ENCODE measurements around the gene ARHGAP6.

The ARHGAP6 gene

GRCh38 chrX:11298600-11298999 is 367.1 kb downstream of the ARHGAP6 start:
- peaks cover 7% of the 10 kb centered on the region for H3K27me3 ChIP-seq (ENCODE audit: insufficient read depth, poor library complexity, severe bottlenecking)
- H3K4me3 ChIP-seq (replicated peaks; ENCODE audit: insufficient read depth, low read length) = no peak overlapping the region
- H3K27ac ChIP-seq (replicated peaks) = no peak overlapping the region
- no peak for DNase-seq (ENCODE audit: low read depth in 1 of 2, low spot score in 1 of 2)
- TF ChIP-seq CTCF (IDR thresholded peaks at IDR 0.05; ENCODE audit: insufficient read depth, low read length) (no peak), SPI1 (IDR thresholded peaks at IDR 0.05; ENCODE audit: borderline replicate concordance, low read depth) (no peak), GABPA (IDR thresholded peaks at IDR 0.05; ENCODE audit: low read depth) (no peak)

GRCh38 chrX:11296051-11296450 is 369.7 kb downstream of the ARHGAP6 start:
- Histone ChIP-seq H3K27ac (replicated peaks) (no peak overlapping the region), H3K27me3 (ENCODE audit: insufficient read depth, poor library complexity, severe bottlenecking) (peaks cover 7% of the 10 kb centered on the region), H3K4me3 (replicated peaks; ENCODE audit: insufficient read depth, low read length) (no peak overlapping the region)
- no peak for DNase-seq (ENCODE audit: low read depth in 1 of 2, low spot score in 1 of 2)
- TF ChIP-seq REST (IDR thresholded peaks at IDR 0.05; ENCODE audit: insufficient replicate concordance, low read depth) = no peak
- no peak for TF ChIP-seq GABPA (IDR thresholded peaks at IDR 0.05; ENCODE audit: low read depth)
- no peak for TF ChIP-seq POLR2AphosphoS5 (IDR thresholded peaks at IDR 0.05; ENCODE audit: low read depth)
- TF ChIP-seq CTCF (IDR thresholded peaks at IDR 0.05; ENCODE audit: insufficient read depth, low read length) = no peak
- no peak for TF ChIP-seq SPI1 (IDR thresholded peaks at IDR 0.05; ENCODE audit: borderline replicate concordance, low read depth)

GRCh38 chrX:11293113-11293512 is 372.6 kb downstream of the ARHGAP6 start, which contains the start of gene AMELX:
TSS of gene AMELX (plus strand) at chrX:11293413. CDS start at chrX:11294789, 1,376 bp downstream.
- no peak for DNase-seq (ENCODE audit: low read depth in 1 of 2, low spot score in 1 of 2)
- Histone ChIP-seq H3K27me3 (ENCODE audit: insufficient read depth, poor library complexity, severe bottlenecking) (peaks cover 7% of the 10 kb centered on the region), H3K4me3 (replicated peaks; ENCODE audit: insufficient read depth, low read length) (no peak within 1 kb of the TSS), H3K27ac (replicated peaks) (no peak within 1 kb of the TSS)
- TF ChIP-seq POLR2AphosphoS5 (IDR thresholded peaks at IDR 0.05; ENCODE audit: low read depth) = no peak
- TF ChIP-seq SPI1 (IDR thresholded peaks at IDR 0.05; ENCODE audit: borderline replicate concordance, low read depth) = no peak
- no peak for TF ChIP-seq REST (IDR thresholded peaks at IDR 0.05; ENCODE audit: insufficient replicate concordance, low read depth)
- TF ChIP-seq CTCF (IDR thresholded peaks at IDR 0.05; ENCODE audit: insufficient read depth, low read length) = no peak
- TF ChIP-seq GABPA (IDR thresholded peaks at IDR 0.05; ENCODE audit: low read depth) = no peak

Measured in HL-60 (cell line).